ENCODE measurements around the gene TNIP1.

Gene TNIP1

DNA sequence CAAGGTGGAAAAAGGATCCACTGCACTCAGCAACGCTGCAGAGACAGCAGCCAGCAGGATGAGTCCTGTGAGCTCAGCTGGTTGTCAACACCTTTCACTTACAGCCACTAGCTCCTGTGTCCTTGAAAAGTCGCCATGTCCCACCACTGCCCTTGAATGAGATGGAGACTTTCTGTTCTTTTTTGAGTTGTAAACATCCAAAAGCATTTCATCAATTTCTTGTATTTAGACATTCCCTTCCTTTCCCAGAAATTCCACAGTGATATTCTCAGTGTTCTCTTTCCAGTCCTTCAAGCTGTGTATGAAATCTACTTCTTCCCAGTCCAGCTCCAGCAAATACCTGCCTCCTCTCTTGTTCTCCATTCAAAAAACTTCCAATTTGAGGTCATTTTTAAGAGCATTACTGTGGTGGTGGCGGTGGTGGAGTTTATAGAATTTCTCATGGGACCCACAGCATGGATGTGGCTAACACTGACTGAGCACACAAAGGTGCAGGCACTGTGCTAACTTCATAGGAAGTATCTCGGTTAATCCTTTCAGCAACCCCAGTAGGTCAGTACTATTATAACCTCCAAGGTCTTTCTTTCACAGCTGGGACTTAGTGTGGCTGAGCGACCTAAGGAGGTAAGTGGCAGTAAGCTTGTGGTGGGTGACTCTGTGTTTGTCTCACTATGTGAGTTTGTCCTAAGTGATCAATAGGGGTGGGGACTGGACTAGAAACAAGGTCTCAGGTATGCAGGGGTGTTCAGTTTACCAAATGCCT, 75.5 kb downstream of the TNIP1 start:
- no peak for DNase-seq (ENCODE audit: low read depth in 2 of 3, low spot score in 2 of 3)

DNA sequence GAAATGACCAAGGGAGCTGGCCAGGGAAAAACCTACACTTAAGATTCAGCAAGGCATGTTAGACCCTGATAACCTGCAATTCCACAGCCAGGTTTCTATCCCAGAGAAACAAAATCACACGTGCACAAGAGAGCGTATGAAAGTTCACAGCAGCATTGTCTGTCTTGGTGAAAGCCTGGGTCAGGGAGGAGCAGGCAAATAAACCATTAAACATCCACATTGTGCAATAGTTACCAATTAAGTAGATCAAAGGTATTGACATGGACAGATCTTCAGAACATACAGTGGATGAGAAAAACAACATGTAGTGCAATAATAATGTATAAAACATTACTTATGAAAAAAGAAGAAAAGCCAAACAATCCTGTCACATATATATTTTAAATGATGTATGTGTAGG, 76.3 kb downstream of the TNIP1 start:
- DNase-seq (ENCODE audit: low read depth in 2 of 3, low spot score in 2 of 3) = no peak

DNA sequence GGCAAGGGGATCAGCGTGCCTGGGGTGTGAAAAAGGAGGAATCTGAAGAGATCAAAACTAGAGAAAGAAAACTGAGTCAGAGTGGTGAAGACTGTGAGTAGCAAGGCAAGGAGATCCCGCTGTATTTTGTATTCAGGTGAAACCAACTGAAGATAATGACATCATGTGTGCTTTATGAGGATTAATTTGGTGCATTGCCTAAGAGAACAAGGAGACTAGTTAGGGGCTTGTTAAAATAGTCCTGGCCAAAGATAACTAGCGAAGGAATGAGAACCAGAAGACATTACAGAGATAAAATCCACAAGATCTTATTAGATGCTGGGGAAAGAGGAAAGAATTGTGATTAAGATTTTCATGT, 77.4 kb downstream of the TNIP1 start:
- no peak for DNase-seq (ENCODE audit: low read depth in 2 of 3, low spot score in 2 of 3)

DNA sequence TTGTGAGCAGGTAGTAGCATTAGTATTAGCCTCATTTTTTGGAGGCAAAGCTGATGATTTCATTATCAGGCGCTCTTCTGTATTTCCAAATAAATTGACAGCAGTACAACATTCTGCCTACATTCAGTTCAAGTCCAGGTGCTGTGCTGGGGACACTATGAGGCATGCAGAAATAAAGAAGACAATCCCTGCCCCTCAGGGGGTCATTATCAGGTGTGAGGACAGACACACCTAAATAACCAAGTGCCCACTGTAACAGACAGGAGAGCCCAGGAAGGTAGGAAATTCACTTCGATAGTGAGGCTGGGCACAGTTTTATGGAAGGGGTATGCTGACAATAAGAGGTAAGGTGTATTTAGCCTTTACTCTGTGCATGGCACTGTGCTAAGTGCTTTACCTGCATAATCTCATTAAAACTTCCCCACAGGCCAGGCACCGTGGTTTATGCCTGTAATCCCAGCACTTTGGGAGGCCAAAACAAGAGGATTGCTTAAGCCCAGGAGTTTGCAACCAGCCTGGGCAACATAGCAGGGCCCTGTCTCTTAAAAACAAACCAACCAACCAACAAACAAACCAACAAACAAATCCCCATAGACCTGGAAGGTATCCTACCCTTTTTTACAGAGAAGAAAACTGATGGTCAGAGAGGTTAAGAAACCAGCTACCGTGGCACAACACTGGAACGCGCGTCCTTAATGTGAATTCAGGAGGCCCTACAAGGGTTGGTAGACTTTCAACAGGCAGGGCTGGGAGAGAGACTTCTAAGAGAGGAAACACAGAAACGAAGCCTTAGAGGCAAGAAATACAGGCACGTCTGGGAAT, 77.9 kb downstream of the TNIP1 start:
- DNase-seq (ENCODE audit: low read depth in 2 of 3, low spot score in 2 of 3) = no peak

DNA sequence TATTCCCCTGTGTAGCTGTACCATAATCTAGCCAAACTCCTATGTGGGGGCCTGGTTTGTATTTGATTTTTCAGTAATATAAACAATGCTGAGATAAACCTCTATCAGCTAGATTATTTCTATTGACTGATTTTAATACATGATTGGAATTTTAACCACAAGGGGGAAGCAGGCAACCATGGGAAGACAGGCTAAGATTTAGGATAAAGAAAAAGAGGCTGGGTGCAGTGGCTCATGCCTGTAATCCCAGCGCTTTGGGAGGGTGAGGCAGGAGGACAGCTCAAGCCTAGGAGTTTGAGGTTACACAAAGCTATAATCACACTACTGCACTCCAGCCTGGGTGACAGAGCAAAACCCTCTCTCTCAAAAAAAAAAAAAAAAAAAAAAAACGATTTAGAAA, 78.6 kb downstream of the TNIP1 start:
- DNase-seq (ENCODE audit: low read depth in 2 of 3, low spot score in 2 of 3) = no peak

DNA sequence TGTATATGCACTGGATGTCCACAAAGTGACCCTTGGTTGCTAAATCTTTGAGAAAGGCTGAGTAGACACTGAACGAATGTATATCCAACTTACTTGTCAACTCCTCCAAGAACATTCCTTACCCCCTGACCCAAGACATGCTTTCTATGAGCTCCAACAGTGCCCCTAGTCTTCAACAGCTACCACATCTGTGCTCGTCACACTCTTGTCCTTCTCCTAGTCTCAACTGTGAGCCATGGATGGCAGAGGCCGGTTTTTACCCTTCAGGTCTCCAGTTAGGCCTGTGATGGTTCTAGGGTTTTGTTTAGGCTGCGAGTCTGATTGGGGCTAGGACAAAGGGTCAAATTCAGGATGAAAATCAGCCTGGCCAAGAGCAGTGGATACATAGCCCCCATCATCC, 79.4 kb downstream of the TNIP1 start:
- no peak for DNase-seq (ENCODE audit: low read depth in 2 of 3, low spot score in 2 of 3)

DNA sequence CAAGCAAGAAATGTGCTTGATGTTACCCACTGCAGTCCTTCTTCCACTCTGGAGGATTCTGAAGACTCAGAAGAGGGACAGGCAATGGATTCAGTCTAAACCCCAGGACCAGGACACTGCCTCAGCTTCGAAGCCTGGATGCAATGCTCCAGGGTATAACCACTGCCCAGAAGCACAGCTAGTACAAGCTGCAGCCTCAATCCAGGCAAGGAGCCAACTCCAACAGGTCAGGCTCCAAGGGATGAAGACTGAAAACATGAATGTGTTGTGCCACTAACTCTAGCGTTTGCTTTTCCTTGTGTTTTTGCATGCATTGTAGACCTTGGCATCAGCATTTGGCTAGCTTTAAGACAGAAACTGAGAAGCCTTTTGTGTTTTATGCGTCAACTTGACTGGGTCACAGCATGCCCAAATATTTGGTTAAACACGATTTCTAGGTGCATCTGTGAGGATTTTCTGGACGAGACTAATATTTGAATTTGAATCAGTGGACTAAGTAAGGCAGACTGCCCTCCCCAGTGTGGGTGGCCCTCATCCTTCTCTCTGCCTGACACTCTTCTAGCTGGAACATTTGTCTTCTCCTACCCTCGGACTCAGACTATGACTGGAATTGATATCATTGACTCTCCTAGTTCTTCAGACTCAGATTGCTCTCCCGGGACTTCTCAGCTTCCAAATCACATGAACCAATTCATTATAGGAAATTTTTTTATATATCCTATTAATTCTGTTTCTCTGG, 81.0 kb downstream of the TNIP1 start:
- no peak for DNase-seq (ENCODE audit: low read depth in 2 of 3, low spot score in 2 of 3)

DNA sequence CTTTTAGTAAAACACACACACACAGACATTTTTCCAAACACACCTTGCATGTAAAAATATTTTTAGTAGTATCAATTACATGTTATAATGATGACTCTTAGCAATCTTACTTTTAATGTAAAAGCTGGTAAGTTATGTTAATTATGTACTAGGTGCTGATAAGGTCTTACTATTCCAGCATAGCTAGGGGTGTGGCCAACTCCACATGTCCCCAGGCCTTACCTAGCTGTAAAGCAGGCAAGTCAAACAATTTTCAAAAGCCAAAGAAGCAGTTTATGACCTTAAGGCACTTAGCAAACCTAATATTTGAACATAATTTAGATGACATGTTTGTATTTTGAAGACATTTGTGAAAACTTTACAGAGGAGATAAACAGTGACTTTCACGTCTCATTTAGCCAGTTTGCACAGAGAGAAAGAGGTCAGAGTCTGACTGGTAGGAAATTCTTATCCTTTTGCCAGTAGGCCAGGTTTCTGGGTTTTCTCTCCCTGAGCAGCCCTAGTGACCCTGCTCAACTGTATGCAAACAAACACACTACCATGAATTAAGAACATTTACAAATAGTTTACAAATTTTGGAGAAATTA, 86.9 kb downstream of the TNIP1 start:
- DNase-seq (ENCODE audit: low read depth in 2 of 3, low spot score in 2 of 3) = no peak

DNA sequence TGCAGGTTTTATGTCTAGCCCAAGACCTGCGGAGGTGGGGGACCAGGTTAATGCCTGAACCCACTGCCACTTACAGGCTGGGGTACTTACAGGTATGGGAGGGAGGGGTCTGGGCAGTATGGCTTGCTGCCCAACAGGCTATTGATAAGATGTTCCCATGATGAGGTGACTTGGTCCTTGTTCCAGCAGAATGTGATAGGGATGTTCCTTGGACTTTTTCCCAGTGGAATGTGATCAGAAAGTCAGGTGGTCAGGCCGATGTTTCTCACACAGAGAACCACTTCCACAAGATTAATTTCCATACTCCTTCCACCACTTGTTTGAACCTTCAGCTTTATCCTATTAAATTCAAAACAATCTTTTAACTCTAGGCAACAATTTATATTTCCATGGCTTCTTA, 87.4 kb downstream of the TNIP1 start:
- no peak for DNase-seq (ENCODE audit: low read depth in 2 of 3, low spot score in 2 of 3)

DNA sequence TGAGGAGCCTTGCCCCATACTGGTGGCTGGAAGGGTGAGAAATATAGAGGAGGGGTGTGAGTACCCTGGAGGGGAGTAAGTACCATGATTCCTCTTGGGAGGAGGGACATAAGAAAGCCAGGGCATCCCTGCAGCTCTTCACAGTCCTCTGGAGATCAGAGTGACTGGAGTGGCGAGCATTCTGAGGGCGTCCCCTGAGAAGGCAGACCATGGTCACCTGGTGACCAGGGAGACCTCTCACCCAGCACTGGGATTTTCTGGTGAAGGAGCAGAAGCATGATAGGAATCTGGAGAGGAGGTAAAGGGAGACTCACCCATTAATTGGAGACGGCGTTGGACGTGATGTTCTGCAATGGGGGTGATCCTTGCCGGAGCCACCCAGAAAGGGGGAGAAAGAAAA, 88.1 kb downstream of the TNIP1 start:
- DNase-seq (ENCODE audit: low read depth in 2 of 3, low spot score in 2 of 3) = no peak

DNA sequence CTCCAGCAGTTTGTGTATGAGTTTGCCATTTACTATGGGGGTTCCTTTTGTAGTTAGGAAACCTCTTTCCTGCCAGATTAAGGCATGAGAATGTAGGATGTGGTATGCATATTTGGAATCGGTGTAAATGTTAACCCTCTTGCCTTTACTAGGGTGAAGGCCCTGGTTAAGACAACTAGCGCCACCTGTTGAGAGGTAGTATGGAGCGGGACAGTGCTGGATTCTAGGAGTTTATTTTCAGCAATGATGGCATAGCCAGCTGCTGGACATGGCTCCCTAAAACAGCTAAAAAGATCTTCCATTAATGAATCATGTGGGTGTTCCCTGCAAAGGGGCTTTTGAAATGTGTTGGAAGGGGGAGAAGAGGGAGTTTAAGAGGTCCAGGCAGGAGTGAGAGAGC, 91.1 kb downstream of the TNIP1 start:
- DNase-seq (ENCODE audit: low read depth in 2 of 3, low spot score in 2 of 3) = no peak

DNA sequence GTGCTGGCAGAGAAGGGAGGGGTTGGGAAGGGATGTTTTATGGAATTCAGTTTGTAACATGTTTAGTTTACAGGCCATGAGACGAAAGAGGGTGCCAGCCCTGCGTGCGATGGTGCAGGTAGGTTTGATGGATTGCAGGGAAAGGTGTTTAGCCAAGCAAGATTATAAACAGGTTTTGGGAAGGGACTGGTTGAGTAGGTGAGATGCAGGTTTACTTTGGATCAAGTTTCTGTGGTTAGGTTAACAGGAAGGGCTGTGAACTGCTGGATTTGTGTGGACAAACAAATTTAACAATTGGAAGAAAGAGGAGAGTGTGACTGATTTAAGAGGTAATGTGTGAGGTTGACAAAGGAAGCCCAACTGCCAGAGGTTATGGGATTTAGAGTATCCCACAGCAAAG, 93.1 kb downstream of the TNIP1 start:
- no peak for DNase-seq (ENCODE audit: low read depth in 2 of 3, low spot score in 2 of 3)

Data from activated CD8-positive, alpha-beta memory T cell treated with anti-CD3 and anti-CD28 coated beads for 48 hours (primary cell).